ENCODE results near the gene COG5. TPM values are rescaled to one million over a fixed set of nuclear protein-coding genes. Genes with fewer than 3 reads are reported as not detected.

The COG5 gene
- total and polyA plus RNA-seq, 9 of the 15 experiments (the other 6 are each of a cell fraction or from before 2014, with no cell fraction given): 15.3 to 75.1 (median 56.4) TPM

GRCh38 chr7:107579885-107580715, 16.4 kb upstream of the COG5 start, which contains the start of gene BCAP29 (continued):
- TF ChIP-seq ZNF3 (CRISPR knock-in tag; IDR thresholded peaks at IDR 0.05): no peak
- TF ChIP-seq ZNF449 (CRISPR knock-in tag; IDR thresholded peaks at IDR 0.05): peak; percentile 76; the same call in 1 of the 2 replicates
- TF ChIP-seq NR0B1 (IDR thresholded peaks at IDR 0.05; ENCODE audit: partially characterized antibody): no peak
- no peak for TF ChIP-seq CEBPB (tag; IDR thresholded peaks at IDR 0.05)
- peak; percentile 70; the same call in 1 of the 2 replicates for TF ChIP-seq THRB (CRISPR knock-in tag; conservative IDR thresholded peaks at IDR 0.05)
- TF ChIP-seq RBM15 (IDR thresholded peaks at IDR 0.05; ENCODE audit: insufficient read depth, low read length): no peak
- no peak for TF ChIP-seq DLX4 (CRISPR knock-in tag; IDR thresholded peaks at IDR 0.05)
- no peak for TF ChIP-seq ZNF384 (IDR thresholded peaks at IDR 0.05; ENCODE audit: low read depth, low read length)
- peak; percentile 31 for TF ChIP-seq PRDM10 (IDR thresholded peaks at IDR 0.05; ENCODE audit: partially characterized antibody)
- TF ChIP-seq MCM7 (IDR thresholded peaks at IDR 0.05): no peak
- TF ChIP-seq ZBTB9 (CRISPR knock-in tag; IDR thresholded peaks at IDR 0.05): peak; percentile 92
- no peak for TF ChIP-seq ZNF277 (CRISPR knock-in tag; IDR thresholded peaks at IDR 0.05; ENCODE audit: borderline replicate concordance)
